ENCODE data around the gene KRTAP1-1.

KRTAP1-1 gene

DNA sequence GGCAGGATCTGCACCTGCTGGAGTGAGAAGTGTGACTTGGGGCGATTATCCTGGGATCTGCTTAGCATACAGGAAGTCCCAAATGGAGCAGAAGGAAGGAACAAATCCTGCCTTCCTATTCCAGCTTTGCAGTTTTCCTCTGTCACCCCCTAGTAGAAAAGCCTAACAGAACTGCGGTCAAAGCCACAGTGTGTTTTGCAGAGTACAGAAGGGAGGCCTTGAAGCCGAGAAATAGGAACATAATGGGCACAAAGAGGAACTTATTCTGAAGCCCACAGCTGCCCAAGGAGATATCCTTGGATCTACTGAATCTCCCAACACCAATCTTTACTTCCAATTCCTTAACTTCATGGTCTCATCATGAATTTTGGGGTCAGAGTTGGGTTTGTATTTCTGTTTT, 22.7 kb downstream of the KRTAP1-1 start:
- Histone ChIP-seq H3K9me3 (ENCODE audit: insufficient read depth, low read length) (no peaks in the 10 kb centered on the region), H3K27ac (ENCODE audit: low read length) (no peak overlapping the region), H3K4me2 (ENCODE audit: low read length) (no peak overlapping the region), H4K20me1 (ENCODE audit: insufficient read depth, low read length) (no peaks in the 10 kb centered on the region), H3K4me1 (ENCODE audit: low read length) (no peaks in the 10 kb centered on the region), H3K4me3 (ENCODE audit: low read length) (no peak overlapping the region), H2AFZ (ENCODE audit: low read depth, low read length) (no peak overlapping the region), H3K9ac (ENCODE audit: low read length) (no peak overlapping the region), H3K36me3 (replicated peaks; ENCODE audit: low read depth, low read length) (no peaks in the 10 kb centered on the region), H3K27me3 (ENCODE audit: low read depth, low read length) (peaks cover 22% of the 10 kb centered on the region), H3K79me2 (ENCODE audit: low read length) (no peaks in the 10 kb centered on the region)
- TF ChIP-seq EZH2phosphoT487 (IDR thresholded peaks at IDR 0.05; ENCODE audit: low read depth), result no peak
- TF ChIP-seq, protein P1, sequence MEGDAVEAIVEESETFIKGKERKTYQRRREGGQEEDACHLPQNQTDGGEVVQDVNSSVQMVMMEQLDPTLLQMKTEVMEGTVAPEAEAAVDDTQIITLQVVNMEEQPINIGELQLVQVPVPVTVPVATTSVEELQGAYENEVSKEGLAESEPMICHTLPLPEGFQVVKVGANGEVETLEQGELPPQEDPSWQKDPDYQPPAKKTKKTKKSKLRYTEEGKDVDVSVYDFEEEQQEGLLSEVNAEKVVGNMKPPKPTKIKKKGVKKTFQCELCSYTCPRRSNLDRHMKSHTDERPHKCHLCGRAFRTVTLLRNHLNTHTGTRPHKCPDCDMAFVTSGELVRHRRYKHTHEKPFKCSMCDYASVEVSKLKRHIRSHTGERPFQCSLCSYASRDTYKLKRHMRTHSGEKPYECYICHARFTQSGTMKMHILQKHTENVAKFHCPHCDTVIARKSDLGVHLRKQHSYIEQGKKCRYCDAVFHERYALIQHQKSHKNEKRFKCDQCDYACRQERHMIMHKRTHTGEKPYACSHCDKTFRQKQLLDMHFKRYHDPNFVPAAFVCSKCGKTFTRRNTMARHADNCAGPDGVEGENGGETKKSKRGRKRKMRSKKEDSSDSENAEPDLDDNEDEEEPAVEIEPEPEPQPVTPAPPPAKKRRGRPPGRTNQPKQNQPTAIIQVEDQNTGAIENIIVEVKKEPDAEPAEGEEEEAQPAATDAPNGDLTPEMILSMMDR (IDR thresholded peaks at IDR 0.05; ENCODE audit: low read depth, low read length), result no peak

DNA sequence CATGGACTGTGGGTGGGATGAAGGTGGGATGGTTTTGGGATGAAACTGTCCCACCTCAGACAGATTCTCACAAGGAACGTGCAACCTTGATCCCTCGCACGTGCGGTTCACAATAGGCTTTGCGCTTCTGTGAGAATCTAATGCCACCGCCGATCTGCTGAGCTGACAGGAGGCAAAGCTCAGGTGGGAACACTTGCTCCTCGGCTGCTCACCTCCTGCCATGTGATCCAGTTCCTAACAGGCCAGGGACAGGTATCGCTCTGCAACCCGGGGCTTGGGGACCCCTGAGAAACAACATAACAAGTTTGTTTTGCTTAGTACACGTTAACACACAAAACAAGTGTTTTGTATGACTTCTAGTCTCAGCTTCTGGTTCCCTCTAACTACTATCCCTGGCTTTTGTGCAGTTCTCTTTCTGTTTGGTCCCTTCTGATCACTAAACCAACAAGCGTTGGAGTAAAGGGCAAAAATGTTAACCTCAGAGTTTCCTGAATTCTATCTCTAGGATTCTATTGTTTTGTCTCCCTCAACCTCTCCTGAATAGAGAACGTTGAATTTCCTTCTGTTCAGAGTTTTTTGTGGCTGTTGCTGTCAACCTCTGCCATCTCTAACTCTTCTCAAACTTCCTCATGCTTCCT, 24.6 kb downstream of the KRTAP1-1 start:
- H3K4me1 ChIP-seq (ENCODE audit: low read length), result no peaks in the 10 kb centered on the region
- no peaks in the 10 kb centered on the region for H3K79me2 ChIP-seq (ENCODE audit: low read length)
- H4K20me1 ChIP-seq (ENCODE audit: insufficient read depth, low read length), result no peaks in the 10 kb centered on the region
- no peak overlapping the region for H3K4me3 ChIP-seq (ENCODE audit: low read length)
- H3K4me2 ChIP-seq (ENCODE audit: low read length), result no peak overlapping the region
- no peak overlapping the region for H3K27ac ChIP-seq (ENCODE audit: low read length)
- H3K36me3 ChIP-seq (replicated peaks; ENCODE audit: low read depth, low read length), result no peaks in the 10 kb centered on the region
- TF ChIP-seq, protein P1 (IDR thresholded peaks at IDR 0.05; ENCODE audit: low read depth, low read length), result no peak
- no peak for TF ChIP-seq EZH2phosphoT487 (IDR thresholded peaks at IDR 0.05; ENCODE audit: low read depth)
- no peak overlapping the region for H2AFZ ChIP-seq (ENCODE audit: low read depth, low read length)
- no peaks in the 10 kb centered on the region for H3K9me3 ChIP-seq (ENCODE audit: insufficient read depth, low read length)
- no peak overlapping the region for H3K9ac ChIP-seq (ENCODE audit: low read length)
- H3K27me3 ChIP-seq (ENCODE audit: low read depth, low read length), result peaks cover 19% of the 10 kb centered on the region

DNA sequence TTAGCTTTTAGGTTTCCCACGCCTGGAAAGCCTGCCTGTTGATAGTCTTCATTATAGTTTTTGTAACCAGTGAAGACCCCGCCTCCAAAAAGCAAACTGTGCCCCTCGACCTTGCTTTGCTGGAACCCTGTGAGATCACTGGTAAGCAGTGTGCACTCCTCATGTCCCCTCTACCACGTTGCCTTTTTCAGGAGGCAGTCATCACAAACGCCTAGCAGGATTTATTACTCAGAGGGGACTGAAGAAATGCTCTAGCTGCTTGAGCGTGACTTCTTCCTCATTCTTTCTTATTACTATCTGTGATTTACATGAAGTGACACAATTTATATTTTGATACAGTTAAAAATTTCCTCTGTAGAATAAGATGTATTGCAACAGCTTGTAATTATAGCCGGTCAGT, 25.8 kb downstream of the KRTAP1-1 start:
- peaks cover 25% of the 10 kb centered on the region for H3K27me3 ChIP-seq (ENCODE audit: low read depth, low read length)
- no peaks in the 10 kb centered on the region for H3K9me3 ChIP-seq (ENCODE audit: insufficient read depth, low read length)
- TF ChIP-seq, protein P1 (IDR thresholded peaks at IDR 0.05; ENCODE audit: low read depth, low read length), result no peak
- no peak for TF ChIP-seq EZH2phosphoT487 (IDR thresholded peaks at IDR 0.05; ENCODE audit: low read depth)
- no peaks in the 10 kb centered on the region for H3K4me1 ChIP-seq (ENCODE audit: low read length)
- no peak overlapping the region for H3K4me2 ChIP-seq (ENCODE audit: low read length)
- no peaks in the 10 kb centered on the region for H3K36me3 ChIP-seq (replicated peaks; ENCODE audit: low read depth, low read length)
- no peaks in the 10 kb centered on the region for H3K79me2 ChIP-seq (ENCODE audit: low read length)
- no peak overlapping the region for H3K9ac ChIP-seq (ENCODE audit: low read length)
- H4K20me1 ChIP-seq (ENCODE audit: insufficient read depth, low read length), result no peaks in the 10 kb centered on the region
- H3K4me3 ChIP-seq (ENCODE audit: low read length), result no peak overlapping the region
- no peak overlapping the region for H2AFZ ChIP-seq (ENCODE audit: low read depth, low read length)
- H3K27ac ChIP-seq (ENCODE audit: low read length), result no peak overlapping the region

DNA sequence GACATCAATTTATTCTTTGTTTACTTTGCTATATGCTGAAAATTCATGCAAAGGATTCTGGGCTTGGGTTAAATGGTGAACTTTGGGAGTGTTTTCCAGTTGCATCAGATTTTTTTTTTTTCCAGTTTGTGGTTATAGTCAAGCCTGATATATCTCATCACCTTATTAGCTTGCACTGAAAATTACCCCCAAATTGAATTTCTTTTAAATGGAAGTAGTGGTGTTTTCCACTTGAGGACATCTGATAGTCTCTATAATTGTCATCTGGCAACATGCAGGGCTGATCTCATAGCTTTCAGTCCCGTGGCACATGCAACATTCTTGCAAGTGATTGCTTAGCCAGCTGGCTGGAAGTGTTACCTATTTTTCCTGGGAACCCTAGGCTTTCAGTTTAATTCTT, 27.6 kb downstream of the KRTAP1-1 start:
- H3K36me3 ChIP-seq (replicated peaks; ENCODE audit: low read depth, low read length), result no peaks in the 10 kb centered on the region
- TF ChIP-seq, protein P1 (IDR thresholded peaks at IDR 0.05; ENCODE audit: low read depth, low read length), result no peak
- TF ChIP-seq EZH2phosphoT487 (IDR thresholded peaks at IDR 0.05; ENCODE audit: low read depth), result no peak
- H2AFZ ChIP-seq (ENCODE audit: low read depth, low read length), result no peak overlapping the region
- no peak overlapping the region for H3K9ac ChIP-seq (ENCODE audit: low read length)
- no peaks in the 10 kb centered on the region for H3K4me1 ChIP-seq (ENCODE audit: low read length)
- no peaks in the 10 kb centered on the region for H3K79me2 ChIP-seq (ENCODE audit: low read length)
- H3K4me3 ChIP-seq (ENCODE audit: low read length), result no peak overlapping the region
- H3K9me3 ChIP-seq (ENCODE audit: insufficient read depth, low read length), result no peaks in the 10 kb centered on the region
- H4K20me1 ChIP-seq (ENCODE audit: insufficient read depth, low read length), result no peaks in the 10 kb centered on the region
- H3K4me2 ChIP-seq (ENCODE audit: low read length), result no peak overlapping the region
- peaks cover 25% of the 10 kb centered on the region for H3K27me3 ChIP-seq (ENCODE audit: low read depth, low read length)
- H3K27ac ChIP-seq (ENCODE audit: low read length), result no peak overlapping the region

All from OCI-LY3 (cell line).